ENCODE measurements around the gene ZSWIM4. TPM values are rescaled to one million over a fixed set of nuclear protein-coding genes. Genes with fewer than 3 reads are reported as not detected.

Gene ZSWIM4
- total and polyA plus RNA-seq, 2 of the 13 experiments (the other 11 are each of a cell fraction or from before 2014, with no cell fraction given), result 0.33 to 0.86 TPM

DNA sequence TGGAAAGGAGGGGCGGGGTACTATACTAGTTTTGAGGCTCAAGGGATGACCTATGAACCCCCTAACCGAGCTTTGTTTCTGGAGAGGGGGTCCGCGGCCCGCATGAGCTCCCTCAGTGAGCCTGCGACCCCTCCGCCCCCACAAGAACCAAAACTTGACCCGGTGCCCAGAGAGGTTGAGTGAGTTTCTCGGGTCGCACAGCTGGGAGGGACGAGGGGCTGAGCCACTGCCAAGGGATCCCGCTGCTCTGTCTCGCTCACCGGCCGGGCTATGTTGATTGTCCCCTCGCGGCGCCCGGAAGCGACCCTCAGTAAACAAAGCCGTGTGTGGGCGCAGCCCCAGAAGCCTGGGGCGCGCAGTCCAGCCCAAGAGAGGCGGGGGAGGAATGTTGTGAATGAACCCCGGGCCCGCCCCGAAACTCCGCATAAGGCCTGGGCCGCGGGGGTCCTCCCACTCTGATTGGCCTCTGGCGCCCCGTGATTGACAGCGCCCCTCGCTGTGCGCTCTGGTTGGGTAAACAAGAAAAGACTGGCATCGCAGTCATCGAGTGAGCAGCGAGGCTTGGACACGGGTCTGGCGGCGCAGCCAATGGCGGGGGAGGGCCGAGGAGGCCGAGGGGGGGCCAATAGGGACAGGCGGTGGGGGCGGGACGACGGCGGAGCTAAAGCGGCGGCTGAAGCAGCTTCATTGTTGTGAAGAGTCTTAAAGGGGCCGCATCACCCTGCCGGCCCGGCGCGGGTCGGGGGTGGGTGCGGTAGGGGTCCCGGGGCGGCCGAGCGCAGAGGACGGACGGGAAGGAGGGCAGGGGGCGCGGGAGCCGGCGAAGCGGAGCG lies at the start of gene ZSWIM4 (continued):
- TF ChIP-seq, protein P1, sequence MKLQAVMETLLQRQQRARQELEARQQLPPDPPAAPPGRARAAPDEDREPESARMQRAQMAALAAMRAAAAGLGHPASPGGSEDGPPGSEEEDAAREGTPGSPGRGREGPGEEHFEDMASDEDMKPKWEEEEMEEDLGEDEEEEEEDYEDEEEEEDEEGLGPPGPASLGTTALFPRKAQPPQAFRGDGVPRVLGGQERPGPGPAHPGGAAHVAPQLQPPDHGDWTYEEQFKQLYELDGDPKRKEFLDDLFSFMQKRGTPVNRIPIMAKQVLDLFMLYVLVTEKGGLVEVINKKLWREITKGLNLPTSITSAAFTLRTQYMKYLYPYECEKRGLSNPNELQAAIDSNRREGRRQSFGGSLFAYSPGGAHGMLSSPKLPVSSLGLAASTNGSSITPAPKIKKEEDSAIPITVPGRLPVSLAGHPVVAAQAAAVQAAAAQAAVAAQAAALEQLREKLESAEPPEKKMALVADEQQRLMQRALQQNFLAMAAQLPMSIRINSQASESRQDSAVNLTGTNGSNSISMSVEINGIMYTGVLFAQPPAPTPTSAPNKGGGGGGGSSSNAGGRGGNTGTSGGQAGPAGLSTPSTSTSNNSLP (IDR thresholded peaks at IDR 0.05; ENCODE audit: low read depth, low read length), result no peak
- TF ChIP-seq NR1H2 (CRISPR knock-in tag; IDR thresholded peaks at IDR 0.05; ENCODE audit: borderline replicate concordance, low read depth) (no peak), ATF1 (CRISPR knock-in tag; IDR thresholded peaks at IDR 0.05) (peak; percentile 63), SKI (IDR thresholded peaks at IDR 0.05; ENCODE audit: partially characterized antibody) (no peak), FOXC1 (CRISPR knock-in tag; IDR thresholded peaks at IDR 0.05; ENCODE audit: borderline replicate concordance) (no peak), HNRNPLL (IDR thresholded peaks at IDR 0.05; ENCODE audit: low read depth, low read length, poor library complexity, severe bottlenecking) (peak; percentile 57), KDM5A (IDR thresholded peaks at IDR 0.05; ENCODE audit: borderline replicate concordance, low read length) (peak; percentile 39; the same call in 1 of the 2 replicates), ZNF572 (CRISPR knock-in tag; IDR thresholded peaks at IDR 0.05) (no peak), CBX2 (IDR thresholded peaks at IDR 0.05; ENCODE audit: low read depth, low read length) (no peak), CBX2 (CRISPR knock-in tag; IDR thresholded peaks at IDR 0.05; ENCODE audit: low read depth) (0 out of 2 replicates have a peak, but pooled peaks have one; percentile 25), CCDC6 (CRISPR knock-in tag; IDR thresholded peaks at IDR 0.05) (0 out of 2 replicates have a peak, but pooled peaks have one; percentile 31), ERF (CRISPR knock-in tag; IDR thresholded peaks at IDR 0.05) (no peak; the same call in 1 of the 2 replicates), ZNF775 (CRISPR knock-in tag; IDR thresholded peaks at IDR 0.05; ENCODE audit: borderline replicate concordance) (no peak), DMAP1 (CRISPR knock-in tag; IDR thresholded peaks at IDR 0.05) (0 out of 2 replicates have a peak, but pooled peaks have one; percentile 22), GTF3A (CRISPR knock-in tag; conservative IDR thresholded peaks at IDR 0.05) (no peak), ZNF263 (CRISPR knock-in tag; IDR thresholded peaks at IDR 0.05) (0 out of 2 replicates have a peak, but pooled peaks have one; percentile 39), HMGA1 (CRISPR knock-in tag; conservative IDR thresholded peaks at IDR 0.05) (no peak), SALL1 (CRISPR knock-in tag; IDR thresholded peaks at IDR 0.05) (0 out of 2 replicates have a peak, but pooled peaks have one; percentile 22), SMAD9 (CRISPR knock-in tag; IDR thresholded peaks at IDR 0.05) (no peak), DR1 (CRISPR knock-in tag; IDR thresholded peaks at IDR 0.05) (no peak)
- TF ChIP-seq, protein P2, sequence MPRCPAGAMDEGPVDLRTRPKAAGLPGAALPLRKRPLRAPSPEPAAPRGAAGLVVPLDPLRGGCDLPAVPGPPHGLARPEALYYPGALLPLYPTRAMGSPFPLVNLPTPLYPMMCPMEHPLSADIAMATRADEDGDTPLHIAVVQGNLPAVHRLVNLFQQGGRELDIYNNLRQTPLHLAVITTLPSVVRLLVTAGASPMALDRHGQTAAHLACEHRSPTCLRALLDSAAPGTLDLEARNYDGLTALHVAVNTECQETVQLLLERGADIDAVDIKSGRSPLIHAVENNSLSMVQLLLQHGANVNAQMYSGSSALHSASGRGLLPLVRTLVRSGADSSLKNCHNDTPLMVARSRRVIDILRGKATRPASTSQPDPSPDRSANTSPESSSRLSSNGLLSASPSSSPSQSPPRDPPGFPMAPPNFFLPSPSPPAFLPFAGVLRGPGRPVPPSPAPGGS (CRISPR knock-in tag; IDR thresholded peaks at IDR 0.05), result no peak
- TF ChIP-seq, protein P3, sequence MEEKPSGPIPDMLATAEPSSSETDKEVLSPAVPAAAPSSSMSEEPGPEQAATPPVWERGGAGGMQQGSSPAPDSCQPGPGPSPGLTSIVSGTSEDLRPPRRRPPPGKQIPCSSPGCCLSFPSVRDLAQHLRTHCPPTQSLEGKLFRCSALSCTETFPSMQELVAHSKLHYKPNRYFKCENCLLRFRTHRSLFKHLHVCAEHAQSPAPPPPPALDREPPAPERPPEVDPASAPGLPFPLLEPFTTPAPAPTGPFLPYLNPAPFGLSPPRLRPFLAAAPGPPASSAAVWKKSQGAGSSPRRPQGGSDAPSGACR (CRISPR knock-in tag; IDR thresholded peaks at IDR 0.05), result peak; percentile 79
- TF ChIP-seq, protein P4, sequence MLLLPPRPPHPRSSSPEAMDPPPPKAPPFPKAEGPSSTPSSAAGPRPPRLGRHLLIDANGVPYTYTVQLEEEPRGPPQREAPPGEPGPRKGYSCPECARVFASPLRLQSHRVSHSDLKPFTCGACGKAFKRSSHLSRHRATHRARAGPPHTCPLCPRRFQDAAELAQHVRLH (CRISPR knock-in tag; IDR thresholded peaks at IDR 0.05; ENCODE audit: borderline replicate concordance, low read depth), result 0 out of 2 replicates have a peak, but pooled peaks have one; percentile 36
- TF ChIP-seq, protein P5, sequence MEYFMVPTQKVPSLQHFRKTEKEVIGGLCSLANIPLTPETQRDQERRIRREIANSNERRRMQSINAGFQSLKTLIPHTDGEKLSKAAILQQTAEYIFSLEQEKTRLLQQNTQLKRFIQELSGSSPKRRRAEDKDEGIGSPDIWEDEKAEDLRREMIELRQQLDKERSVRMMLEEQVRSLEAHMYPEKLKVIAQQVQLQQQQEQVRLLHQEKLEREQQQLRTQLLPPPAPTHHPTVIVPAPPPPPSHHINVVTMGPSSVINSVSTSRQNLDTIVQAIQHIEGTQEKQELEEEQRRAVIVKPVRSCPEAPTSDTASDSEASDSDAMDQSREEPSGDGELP (IDR thresholded peaks at IDR 0.05; ENCODE audit: borderline replicate concordance, low read depth), result peak; percentile 49; the same call in 1 of the 2 replicates
